K562 (cell line): ENCODE measurements around the gene KCNAB2. TPM values are rescaled to one million over a fixed set of nuclear protein-coding genes. Genes with fewer than 3 reads are reported as not detected.
A peak's percentile ranks its signal among the peaks of the same experiment; 100 is the strongest.

ENCODE experiments used
- BCLAF1 ChIP-seq, 2 experiments: fragments of 450-650 bp in 1 of 2; IDR thresholded peaks; 2 replicates each; pipeline ENCODE4 v1.6.1; 2011 to 2017; ENCODE audit warnings: low read depth in 2 of 2, antibody characterized with exemption in 1 of 2, borderline replicate concordance in 1 of 2, low read length in 1 of 2, mild to moderate bottlenecking in 1 of 2, mixed read lengths in 1 of 2; ENCODE audit not compliant: control insufficient read depth in 1 of 2
- HMG20A ChIP-seq: fragments of 450-650 bp; formaldehyde crosslinking; conservative IDR thresholded peaks from 2 replicates; pipeline ENCODE4 v1.4.0; 2020; ENCODE audit warnings: mild to moderate bottlenecking, mixed read lengths
- HNRNPH1 ChIP-seq: fragments of 200-400 bp; formaldehyde crosslinking; optimal IDR thresholded peaks from 2 replicates; pipeline ENCODE3; 2017; ENCODE audit warnings: low read depth, mild to moderate bottlenecking, low read length, moderate library complexity
- ILF3 ChIP-seq: fragments of 450-650 bp; IDR thresholded peaks from 2 replicates; pipeline ENCODE4 v1.6.1; 2018; ENCODE audit warnings: antibody characterized with exemption, mild to moderate bottlenecking, moderate library complexity, borderline replicate concordance
- IRF9 ChIP-seq: fragments of 450-650 bp; IDR thresholded peaks from 2 replicates; pipeline ENCODE4 v1.6.1; 2016; ENCODE audit warnings: missing biosample characterization, missing genetic modification characterization
- MYC ChIP-seq, 2 experiments: fragments of 250-450 bp in 1 of 2; sonication (Bioruptor Pico) in 1 of 2; IDR thresholded peaks; 2 replicates each; pipeline versions ENCODE4 v1.5.1 to v1.6.1; 2012 to 2021; ENCODE audit warnings: low read depth in 2 of 2, borderline replicate concordance in 1 of 2, improper control_type of control experiment in 1 of 2, low read length in 1 of 2, mild to moderate bottlenecking in 1 of 2, moderate library complexity in 1 of 2
- SMARCA5 ChIP-seq: fragments of 450-650 bp; IDR thresholded peaks from 2 replicates; pipeline ENCODE4 v1.6.1; 2016
- ZNF449 ChIP-seq: fragments of 250-450 bp; sonication (Bioruptor Pico); IDR thresholded peaks from 2 replicates; pipeline ENCODE4 v1.8.0; 2022; ENCODE audit warnings: moderate library complexity, mild to moderate bottlenecking, inconsistent platforms
- polyA plus RNA-seq, 8 experiments: library from polyadenylated mRNA; depleted of rRNA in 4 of 8; stranded (reverse) in 5 of 8; unstranded in 3 of 8; fragments of >200 nt; fragmentation: Nextera tagmentation in 2 of 8; fragmentation: Illumina TruSeq in 1 of 8; extraction: Ambion mirVana in 2 of 8; extraction: Trizol in 1 of 8; gene quantifications; 2 replicates each; pipeline versions ENCODE4 v1.2.1 to v1.2.3, GENCODE V29; 2011 to 2014; ENCODE audit warnings: inconsistent platforms in 1 of 8, missing spikeins in 1 of 8
- total RNA-seq, 7 experiments: library from RNA; depleted of rRNA in 6 of 7; stranded (reverse); fragments of >200 nt in 6 of 7; fragmentation: Illumina TruSeq in 2 of 7; extraction: Trizol in 2 of 7; gene quantifications; 2 replicates each; pipeline versions ENCODE4 v1.2.1 to v1.2.3, GENCODE V29; 2011 to 2021; ENCODE audit warnings: low replicate concordance in 1 of 7

The KCNAB2 gene
- total and polyA plus RNA-seq, 9 of the 15 experiments (the other 6 are each of a cell fraction or from before 2014, with no cell fraction given), result 1.8 to 15.8 (median 7.1) TPM

GRCh38 chr1:6141592-6141991 is 95.9 kb downstream of the KCNAB2 start (continued):
- TF ChIP-seq IRF9 (tag) (no peak), SMARCA5 (no peak), ILF3 (no peak), BCLAF1 (IDR thresholded peaks at IDR 0.05; ENCODE audit: borderline replicate concordance in 1 of 2, control insufficient read depth in 1 of 2, low read depth in 2 of 2, low read length in 1 of 2) (no peak), MYC (IDR thresholded peaks at IDR 0.05; ENCODE audit: low read depth, low read length) (peak; percentile 69; the same call in 1 of the 2 replicates), MYC (CRISPR knock-in tag; IDR thresholded peaks at IDR 0.05; ENCODE audit: borderline replicate concordance, low read depth) (no peak), ZNF449 (CRISPR knock-in tag) (no peak), HMG20A (CRISPR knock-in tag) (no peak), HNRNPH1 (no peak)
